WERI-Rb-1 (cell line): ENCODE measurements around the gene ACTRT2.

Experiments
- DNase-seq: peaks from one replicate; pipeline ENCODE4 v3.0.0-alpha.2; 2020
- H3K27ac ChIP-seq: fragments of 250-450 bp; sonication (Bioruptor Pico); 2 replicates; pipeline ENCODE4 v1.5.1; 2020; ENCODE audit warnings: mild to moderate bottlenecking, moderate library complexity
- H3K27me3 ChIP-seq: fragments of 250-450 bp; sonication (Bioruptor Pico); 2 replicates; pipeline ENCODE4 v1.5.1; 2021; ENCODE audit warnings: mild to moderate bottlenecking, low read depth, moderate library complexity; ENCODE audit not compliant: insufficient read depth, severe bottlenecking
- H3K36me3 ChIP-seq: fragments of 250-450 bp; sonication (Bioruptor Pico); 2 replicates; pipeline ENCODE4 v1.5.1; 2020; ENCODE audit warnings: mild to moderate bottlenecking, moderate library complexity
- H3K4me3 ChIP-seq: 2 replicates; pipeline ENCODE4 v1.5.1; 2011; ENCODE audit warnings: low read depth, mild to moderate bottlenecking, control low read depth, low read length
- H3K9me3 ChIP-seq: fragments of 250-450 bp; sonication (Bioruptor Pico); 2 replicates; pipeline ENCODE4 v1.5.1; 2021; ENCODE audit warnings: mild to moderate bottlenecking, moderate library complexity; ENCODE audit not compliant: severe bottlenecking
- CTCF ChIP-seq: IDR thresholded peaks from 2 replicates; pipeline ENCODE4 v1.5.1; 2011; ENCODE audit warnings: low read depth, mild to moderate bottlenecking, control low read depth, inconsistent platforms, low read length

Gene ACTRT2

GRCh38 chr1:3013371-3014049 is 7.8 kb upstream of the ACTRT2 start:
- Histone ChIP-seq H3K9me3 (peaks cover 4% of the 10 kb centered on the region), H3K4me3 (no peak overlapping the region), H3K27me3 (no peaks in the 10 kb centered on the region), H3K27ac (no peak overlapping the region), H3K36me3 (no peaks in the 10 kb centered on the region)
- no peak for DNase-seq
- TF ChIP-seq CTCF = no peak

- no peak for DNase-seq
- no peak overlapping the region for H3K27ac ChIP-seq
- H3K4me3 ChIP-seq = no peak overlapping the region
- no peaks in the 10 kb centered on the region for H3K27me3 ChIP-seq
- TF ChIP-seq CTCF = no peak
- no peaks in the 10 kb centered on the region for H3K36me3 ChIP-seq
- no peaks in the 10 kb centered on the region for H3K9me3 ChIP-seq
Observed at GRCh38 chr1:3014050-3014440, 7.2 kb upstream of the ACTRT2 start.

GRCh38 chr1:3014443-3015268 is 6.6 kb upstream of the ACTRT2 start:
- TF ChIP-seq CTCF = no peak
- Histone ChIP-seq H3K4me3 (no peak overlapping the region), H3K27me3 (no peaks in the 10 kb centered on the region), H3K27ac (no peak overlapping the region), H3K9me3 (no peaks in the 10 kb centered on the region), H3K36me3 (no peaks in the 10 kb centered on the region)
- DNase-seq = no peak

- Histone ChIP-seq H3K9me3 (no peaks in the 10 kb centered on the region), H3K27me3 (no peaks in the 10 kb centered on the region), H3K4me3 (no peak overlapping the region), H3K27ac (no peak overlapping the region), H3K36me3 (no peaks in the 10 kb centered on the region)
- TF ChIP-seq CTCF = no peak
- DNase-seq = no peak
Observed at GRCh38 chr1:3015269-3015635, 6.0 kb upstream of the ACTRT2 start.

- no peaks in the 10 kb centered on the region for H3K36me3 ChIP-seq
- H3K9me3 ChIP-seq = no peaks in the 10 kb centered on the region
Observed at GRCh38 chr1:3015744-3016143, 5.5 kb upstream of the ACTRT2 start.

More at GRCh38 chr1:3015744-3016143, 5.5 kb upstream of the ACTRT2 start:
- Histone ChIP-seq H3K27me3 (no peaks in the 10 kb centered on the region), H3K27ac (no peak overlapping the region), H3K4me3 (no peak overlapping the region)
- DNase-seq = no peak
- no peak for TF ChIP-seq CTCF
